GM12865 (cell line): ENCODE data around the gene EMC9.
A peak's percentile ranks its signal among the peaks of the same experiment; 100 is the strongest.

Source experiments
- DNase-seq: peaks from one replicate; pipeline ENCODE4 v3.0.0; 2010; ENCODE audit warnings: low read depth
- H3K4me3 ChIP-seq: 2 replicates; pipeline ENCODE4 v1.5.1; 2011; ENCODE audit warnings: mild to moderate bottlenecking, low read depth, low read length, control low read depth
- TF ChIP-seq, protein P1 (sequence below): IDR thresholded peaks from 2 replicates; pipeline ENCODE4 v1.5.1; 2011; ENCODE audit warnings: low read length, control low read depth, low read depth, inconsistent platforms; ENCODE audit not compliant: insufficient read depth; ENCODE audit errors: missing control alignments

The EMC9 gene

DNA sequence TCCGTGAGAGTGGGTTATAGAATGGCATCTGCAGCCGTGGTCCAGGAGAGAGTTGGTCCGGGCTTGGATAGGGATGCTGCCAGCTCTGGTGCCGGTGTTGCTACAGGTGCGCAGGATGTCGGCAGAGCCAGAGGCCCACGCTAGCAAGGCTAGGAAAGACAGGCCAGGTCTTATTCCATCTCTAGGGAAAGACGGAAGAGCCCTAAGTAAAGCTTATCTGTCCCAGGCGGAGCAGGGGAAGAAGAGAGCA, 5.9 kb downstream of the EMC9 start:
- peak; percentile 26 for DNase-seq
- TF ChIP-seq, protein P1, sequence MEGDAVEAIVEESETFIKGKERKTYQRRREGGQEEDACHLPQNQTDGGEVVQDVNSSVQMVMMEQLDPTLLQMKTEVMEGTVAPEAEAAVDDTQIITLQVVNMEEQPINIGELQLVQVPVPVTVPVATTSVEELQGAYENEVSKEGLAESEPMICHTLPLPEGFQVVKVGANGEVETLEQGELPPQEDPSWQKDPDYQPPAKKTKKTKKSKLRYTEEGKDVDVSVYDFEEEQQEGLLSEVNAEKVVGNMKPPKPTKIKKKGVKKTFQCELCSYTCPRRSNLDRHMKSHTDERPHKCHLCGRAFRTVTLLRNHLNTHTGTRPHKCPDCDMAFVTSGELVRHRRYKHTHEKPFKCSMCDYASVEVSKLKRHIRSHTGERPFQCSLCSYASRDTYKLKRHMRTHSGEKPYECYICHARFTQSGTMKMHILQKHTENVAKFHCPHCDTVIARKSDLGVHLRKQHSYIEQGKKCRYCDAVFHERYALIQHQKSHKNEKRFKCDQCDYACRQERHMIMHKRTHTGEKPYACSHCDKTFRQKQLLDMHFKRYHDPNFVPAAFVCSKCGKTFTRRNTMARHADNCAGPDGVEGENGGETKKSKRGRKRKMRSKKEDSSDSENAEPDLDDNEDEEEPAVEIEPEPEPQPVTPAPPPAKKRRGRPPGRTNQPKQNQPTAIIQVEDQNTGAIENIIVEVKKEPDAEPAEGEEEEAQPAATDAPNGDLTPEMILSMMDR: no peak
- peak overlapping the region; percentile 71 for H3K4me3 ChIP-seq

DNA sequence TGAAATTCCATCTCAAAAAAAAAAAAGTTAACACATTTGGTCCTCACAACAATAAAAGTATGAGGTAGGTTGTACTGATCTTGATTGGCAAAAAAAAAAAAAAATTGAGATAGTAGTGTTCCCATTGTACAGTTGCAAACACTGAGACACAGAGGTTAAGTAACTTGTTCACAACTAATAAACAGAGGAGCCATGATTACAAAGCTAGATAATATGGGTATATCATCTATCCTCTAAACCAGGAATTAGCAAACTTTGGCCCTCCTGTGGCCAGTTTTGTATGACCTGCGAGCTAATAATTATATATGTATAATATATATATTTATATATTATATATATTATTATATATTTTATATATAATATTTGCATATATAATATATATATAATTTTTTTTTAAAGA, 7.7 kb downstream of the EMC9 start:
- H3K4me3 ChIP-seq: no peak overlapping the region
- TF ChIP-seq, protein P1: no peak
- no peak for DNase-seq

DNA sequence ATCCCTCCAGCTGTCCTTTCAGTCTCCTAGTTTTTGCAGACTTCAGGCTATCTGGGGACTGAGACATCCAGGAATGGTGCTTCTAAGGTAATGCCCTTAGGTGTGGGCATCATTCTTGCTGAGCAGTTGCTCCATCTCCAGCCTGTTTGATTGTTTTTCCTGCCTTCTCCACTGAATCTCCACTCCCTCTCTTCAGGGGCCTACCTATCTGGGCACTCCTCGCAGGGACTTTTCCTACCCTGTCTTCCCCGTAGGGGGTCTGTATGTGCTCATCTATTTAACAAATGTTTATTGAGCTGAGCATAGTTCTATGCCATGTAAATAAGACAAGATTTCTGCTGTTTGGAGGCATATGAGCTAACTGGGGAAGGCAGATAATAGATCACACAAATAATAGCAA, 8.4 kb downstream of the EMC9 start:
- DNase-seq: no peak
- TF ChIP-seq, protein P1: no peak
- no peak overlapping the region for H3K4me3 ChIP-seq

DNA sequence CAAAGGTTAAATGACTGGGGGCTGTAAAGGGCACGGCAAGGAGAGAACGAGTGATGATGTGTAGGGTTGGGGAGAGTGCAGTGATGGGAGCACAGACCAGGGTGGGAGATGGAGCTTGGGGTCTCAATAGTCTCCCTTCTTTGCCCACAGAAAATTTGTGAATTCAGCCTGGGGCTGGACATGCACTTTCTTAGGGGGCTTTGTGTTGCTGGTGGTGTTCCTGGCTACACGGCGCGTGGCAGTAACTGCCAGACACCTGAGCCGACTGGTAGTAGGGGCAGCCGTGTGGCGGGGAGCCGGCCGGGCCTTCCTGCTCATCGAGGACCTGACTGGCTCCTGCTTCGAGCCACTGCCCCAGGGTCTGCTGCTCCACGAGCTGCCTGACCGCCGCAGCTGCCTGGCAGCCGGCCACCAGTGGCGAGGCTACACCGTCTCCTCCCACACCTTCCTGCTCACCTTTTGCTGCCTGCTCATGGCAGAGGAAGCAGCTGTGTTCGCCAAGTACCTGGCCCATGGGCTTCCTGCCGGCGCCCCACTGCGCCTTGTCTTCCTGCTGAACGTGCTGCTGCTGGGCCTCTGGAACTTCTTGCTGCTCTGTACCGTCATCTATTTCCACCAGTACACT, 9.2 kb downstream of the EMC9 start:
- no peak for DNase-seq
- TF ChIP-seq, protein P1: no peak

DNA sequence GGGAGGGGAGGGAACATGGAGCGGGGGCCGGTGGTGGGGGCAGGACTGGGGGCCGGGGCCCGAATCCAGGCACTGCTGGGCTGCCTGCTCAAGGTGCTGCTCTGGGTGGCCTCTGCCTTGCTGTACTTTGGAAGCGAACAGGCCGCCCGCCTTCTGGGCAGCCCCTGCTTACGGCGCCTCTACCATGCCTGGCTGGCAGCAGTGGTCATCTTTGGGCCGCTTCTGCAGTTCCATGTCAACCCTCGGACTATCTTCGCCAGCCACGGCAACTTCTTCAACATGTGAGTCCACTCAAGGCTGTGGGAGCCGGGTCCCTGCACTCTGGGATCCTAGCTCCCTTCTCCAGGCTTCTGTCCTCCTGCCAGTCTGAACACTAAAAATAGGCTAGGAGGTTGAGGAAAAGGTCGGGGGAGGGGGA, 9.8 kb downstream of the EMC9 start:
- H3K4me3 ChIP-seq: no peak overlapping the region
- no peak for DNase-seq
- TF ChIP-seq, protein P1: no peak

More for the DNA sequence above, 9.2 kb downstream of the EMC9 start:
- no peak overlapping the region for H3K4me3 ChIP-seq

DNA sequence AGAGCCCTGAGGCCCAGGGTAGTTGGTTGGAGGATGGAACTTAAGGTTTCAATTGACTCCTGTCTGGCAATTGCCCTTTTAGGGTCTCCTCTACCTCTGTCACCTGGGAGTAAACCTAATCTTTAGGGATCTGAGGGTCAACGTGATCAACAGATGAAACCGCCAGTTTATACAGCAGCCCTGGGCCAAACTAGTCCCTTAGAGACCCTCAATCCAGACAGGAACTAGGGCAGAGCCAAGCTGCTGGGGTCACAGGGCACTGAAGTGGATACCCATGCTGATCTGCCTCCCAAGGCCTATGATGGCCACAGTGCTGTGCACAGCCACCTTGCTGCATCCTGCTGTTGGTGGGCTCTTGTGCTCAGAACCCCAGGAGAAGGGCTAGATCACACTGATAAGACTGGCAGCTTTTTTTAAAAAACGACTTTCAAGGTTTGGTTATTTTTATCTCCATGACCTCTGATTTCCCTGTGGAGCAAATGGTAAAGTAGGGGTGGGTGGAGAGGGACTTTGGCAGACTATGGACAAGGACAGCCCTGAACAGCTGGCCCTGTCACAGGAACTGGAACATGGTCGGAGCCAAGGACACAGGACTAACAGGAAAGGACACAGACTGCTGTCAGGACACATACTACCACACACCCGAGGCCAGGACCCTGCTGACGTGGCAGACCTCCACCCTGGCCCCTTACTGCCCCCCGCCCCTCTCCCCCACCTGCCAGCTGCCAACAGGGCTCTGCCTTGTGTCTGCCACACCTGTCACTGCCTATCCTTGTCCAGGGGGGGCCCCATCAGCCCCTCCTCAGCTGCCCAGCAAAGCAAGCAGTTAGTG, 10.5 kb downstream of the EMC9 start:
- TF ChIP-seq, protein P1: no peak
- DNase-seq: no peak
- no peak overlapping the region for H3K4me3 ChIP-seq

DNA sequence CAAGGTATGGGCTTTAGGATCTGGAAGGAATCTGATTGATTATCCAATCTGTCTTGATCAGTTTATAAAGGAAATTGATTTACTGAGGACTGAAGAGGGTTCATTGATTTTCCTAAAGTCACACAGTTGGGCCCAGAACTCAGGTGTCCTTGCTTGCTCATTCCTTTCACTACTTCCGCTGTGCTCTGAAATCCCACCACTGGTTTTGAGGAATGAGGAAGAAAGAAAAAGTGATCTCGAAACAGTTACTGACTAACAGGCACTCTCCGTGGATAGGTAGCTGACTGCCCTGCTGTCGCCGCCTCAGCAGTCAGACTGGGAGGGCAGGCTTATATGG, 11.0 kb downstream of the EMC9 start, which contains the start of gene FITM1:
Gene FITM1 (plus strand): TSS at position 280 of the 337 bp plus-strand sequence. CDS start 905 bp downstream, outside the sequence.
- TF ChIP-seq, protein P1: no peak
- no peak for DNase-seq

More for the DNA sequence above, 11.0 kb downstream of the EMC9 start, which contains the start of gene FITM1:
- no peak within 1 kb of the TSS for H3K4me3 ChIP-seq
